Retinal pigment epithelial cell (primary cell): Measurements from ENCODE around the gene CPSF2.
"Not testable (repeated sequence)": the region's sequence is repeated elsewhere in the genome, so short reads cannot be mapped to it uniquely, and the experiment has no call there.

Experiments used
- DNase-seq: peaks from one replicate; pipeline ENCODE4 v3.0.0-alpha.2; 2010; ENCODE audit warnings: low read depth
- H3K4me3 ChIP-seq: 2 replicates; pipeline ENCODE4 v1.5.1; 2011; ENCODE audit warnings: mild to moderate bottlenecking, low read length, control low read depth, moderate library complexity
- CTCF ChIP-seq: conservative IDR thresholded peaks from 2 replicates; pipeline ENCODE4 v1.5.1; 2011; ENCODE audit warnings: low read depth, low read length, control low read depth, inconsistent platforms

The CPSF2 gene

GRCh38 chr14:92203116-92203515 lies 81.3 kb downstream of the CPSF2 start:
- no peak for DNase-seq
- no peak overlapping the region for H3K4me3 ChIP-seq
- no peak for TF ChIP-seq CTCF

- DNase-seq: no peak
- no peak overlapping the region for H3K4me3 ChIP-seq
- TF ChIP-seq CTCF: no peak
These were observed 83.0 kb downstream of the CPSF2 start for GRCh38 chr14:92204792-92205191.

- DNase-seq: no peak
- H3K4me3 ChIP-seq: no peak overlapping the region
- TF ChIP-seq CTCF: no peak
These were observed 85.5 kb downstream of the CPSF2 start for GRCh38 chr14:92207012-92207927.

GRCh38 chr14:92207928-92208265 lies 86.1 kb downstream of the CPSF2 start:
- no peak overlapping the region for H3K4me3 ChIP-seq
- no peak for DNase-seq
- no peak for TF ChIP-seq CTCF

- no peak for DNase-seq
- no peak overlapping the region for H3K4me3 ChIP-seq
- TF ChIP-seq CTCF: no peak
These were observed 87.4 kb downstream of the CPSF2 start for GRCh38 chr14:92209141-92209540.

- not testable (repeated sequence) for DNase-seq, H3K4me3 ChIP-seq
These were observed 91.4 kb downstream of the CPSF2 start for GRCh38 chr14:92213125-92213524.

- no peak for TF ChIP-seq CTCF
- no peak for DNase-seq
- no peak overlapping the region for H3K4me3 ChIP-seq
These were observed 93.8 kb downstream of the CPSF2 start for GRCh38 chr14:92215579-92215978.
